Activated CD4-positive, alpha-beta T cell treated with anti-CD3 and anti-CD28 coated beads, Interleukin-2, amount 50 U/mL, for 48 hours (primary cell): Measurements from ENCODE around the gene SAMD10.
A peak's percentile ranks its signal among the peaks of the same experiment; 100 is the strongest.

ENCODE experiments used
- DNase-seq, 2 experiments: peaks; one replicate each; pipeline ENCODE4 v3.0.0-alpha.2; 2020

SAMD10 gene

DNA sequence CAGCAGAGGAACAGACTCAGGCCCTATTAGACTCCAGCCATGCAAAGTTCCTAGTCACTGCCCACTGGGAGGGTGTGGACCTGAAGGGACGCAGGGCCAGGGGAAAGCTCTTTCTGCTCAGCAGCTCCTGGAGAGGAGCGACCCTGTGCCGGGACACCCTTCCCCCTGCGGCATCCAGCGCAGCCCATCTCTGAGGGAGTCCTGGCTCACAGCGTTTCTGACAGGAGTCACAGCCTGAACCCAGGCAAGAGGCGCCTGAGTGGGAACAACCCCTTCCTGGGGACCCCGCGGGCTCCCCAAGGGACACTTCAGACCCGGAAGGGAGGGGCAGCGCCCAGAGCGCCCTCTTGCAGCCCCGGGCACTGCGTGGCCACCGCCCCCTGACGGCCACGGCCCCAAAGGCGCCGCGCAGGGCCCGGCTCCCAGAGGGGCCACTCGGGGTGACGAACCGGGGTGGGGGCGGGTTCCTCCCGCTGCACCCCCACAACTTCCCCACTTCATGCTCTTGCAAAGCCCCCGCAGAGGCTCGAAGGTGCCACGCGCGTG lies 24.1 kb downstream of the SAMD10 start:
- peak; percentile 38 to 46 for DNase-seq

DNA sequence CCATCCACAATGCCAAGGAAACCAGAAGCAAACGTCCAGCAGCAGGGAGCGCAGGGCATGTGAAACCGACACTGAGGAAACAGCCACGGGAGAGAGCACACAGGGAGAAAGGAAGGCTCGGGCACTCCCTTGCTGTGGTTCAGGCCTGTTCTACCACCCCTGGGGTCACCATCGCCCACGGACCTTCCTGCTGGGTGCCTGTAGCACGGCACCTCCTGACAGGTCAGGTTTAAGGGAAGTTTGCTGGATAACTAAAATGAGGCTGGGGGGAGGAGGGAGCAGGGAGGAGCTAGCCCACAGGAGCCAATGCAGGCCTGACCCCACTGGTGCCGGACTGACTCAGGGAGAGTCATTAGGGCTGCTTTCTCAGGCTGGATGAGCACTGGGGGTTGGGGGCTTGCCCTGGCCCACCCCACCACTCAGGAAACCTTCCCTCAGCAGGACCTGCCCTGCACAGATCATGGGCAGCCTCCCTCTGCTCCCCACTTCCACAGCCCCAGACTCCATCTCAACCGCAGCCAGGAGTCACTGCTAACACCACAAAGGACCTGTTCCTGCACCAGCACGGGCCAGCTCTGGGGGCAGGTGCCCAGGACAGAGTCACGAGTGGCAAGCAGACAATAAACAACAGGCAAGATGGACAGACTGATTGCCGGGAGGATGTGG lies 25.5 kb downstream of the SAMD10 start:
- no peak for DNase-seq

DNA sequence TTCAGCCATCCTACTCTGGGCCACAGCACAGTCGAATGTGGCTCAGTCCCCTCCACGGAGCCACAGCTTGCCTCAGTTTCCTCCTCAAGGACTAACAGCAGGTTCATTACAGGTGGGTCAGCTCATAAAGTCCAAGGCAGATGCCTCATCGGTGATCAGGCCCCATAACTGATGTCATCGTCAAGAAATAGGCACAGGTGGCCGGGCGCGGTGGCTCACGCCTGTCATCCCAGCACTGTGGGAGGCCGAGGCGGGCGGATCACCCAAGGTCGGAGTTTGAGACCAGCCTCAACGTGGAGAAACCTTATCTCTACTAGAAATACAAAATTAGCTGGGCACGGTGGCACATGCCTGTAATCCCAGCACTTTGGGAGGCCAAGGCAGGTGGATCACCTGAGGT lies 26.7 kb downstream of the SAMD10 start:
- DNase-seq = no peak

DNA sequence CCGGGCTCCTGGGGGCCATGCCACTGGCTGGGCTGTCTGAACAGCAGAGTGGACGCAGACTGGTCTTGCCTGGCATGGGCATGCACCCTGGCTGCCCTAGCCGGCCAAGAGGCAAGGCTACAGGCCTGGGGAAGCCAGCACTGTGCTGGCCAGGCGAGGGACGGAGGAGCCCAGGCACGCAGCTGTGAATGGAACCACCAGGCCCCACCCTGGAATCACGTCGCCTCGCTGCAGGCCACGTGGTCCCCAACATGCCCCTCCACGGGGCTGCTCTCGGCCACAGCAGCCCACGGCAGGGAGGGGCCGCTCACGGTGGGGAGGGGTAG lies 27.3 kb downstream of the SAMD10 start:
- DNase-seq = no peak

DNA sequence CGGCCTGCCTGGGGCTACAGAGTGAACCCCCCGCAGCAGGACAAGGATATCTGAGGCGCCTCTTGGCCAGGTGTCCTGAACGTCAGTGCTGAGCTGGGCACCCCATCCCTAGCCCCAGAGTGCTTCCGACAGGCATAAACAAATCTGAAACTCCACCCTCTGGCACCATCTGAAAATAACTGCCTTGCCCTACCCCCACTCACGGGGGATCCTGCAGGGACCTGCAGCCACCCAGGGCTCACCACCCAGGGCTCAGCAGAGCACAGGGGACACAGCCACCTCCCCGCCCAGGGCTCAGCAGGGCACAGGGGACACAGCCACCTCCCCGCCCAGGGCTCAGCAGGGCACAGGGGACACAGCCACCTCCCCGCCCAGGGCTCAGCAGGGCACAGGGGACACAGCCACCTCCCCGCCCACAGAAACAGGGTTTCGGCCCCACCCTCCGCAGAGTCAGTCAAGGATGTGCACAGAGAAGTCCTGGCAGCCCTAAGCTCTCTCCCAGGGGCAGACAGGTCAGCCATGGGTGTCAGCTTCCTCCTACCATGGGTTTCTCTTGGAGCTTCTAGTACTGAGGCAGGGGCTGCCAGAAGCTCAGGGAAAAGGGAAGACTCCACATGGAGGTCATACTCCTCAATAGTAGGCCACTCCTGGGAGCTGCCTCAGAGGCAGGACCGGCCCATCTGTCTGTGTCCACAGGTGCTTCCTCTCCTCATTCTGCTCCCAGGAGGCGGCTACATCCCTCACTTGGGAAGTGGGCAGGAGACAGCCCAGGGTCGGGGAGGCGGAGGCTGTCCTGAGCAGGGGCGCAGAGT lies 27.8 kb downstream of the SAMD10 start:
- DNase-seq = no peak

DNA sequence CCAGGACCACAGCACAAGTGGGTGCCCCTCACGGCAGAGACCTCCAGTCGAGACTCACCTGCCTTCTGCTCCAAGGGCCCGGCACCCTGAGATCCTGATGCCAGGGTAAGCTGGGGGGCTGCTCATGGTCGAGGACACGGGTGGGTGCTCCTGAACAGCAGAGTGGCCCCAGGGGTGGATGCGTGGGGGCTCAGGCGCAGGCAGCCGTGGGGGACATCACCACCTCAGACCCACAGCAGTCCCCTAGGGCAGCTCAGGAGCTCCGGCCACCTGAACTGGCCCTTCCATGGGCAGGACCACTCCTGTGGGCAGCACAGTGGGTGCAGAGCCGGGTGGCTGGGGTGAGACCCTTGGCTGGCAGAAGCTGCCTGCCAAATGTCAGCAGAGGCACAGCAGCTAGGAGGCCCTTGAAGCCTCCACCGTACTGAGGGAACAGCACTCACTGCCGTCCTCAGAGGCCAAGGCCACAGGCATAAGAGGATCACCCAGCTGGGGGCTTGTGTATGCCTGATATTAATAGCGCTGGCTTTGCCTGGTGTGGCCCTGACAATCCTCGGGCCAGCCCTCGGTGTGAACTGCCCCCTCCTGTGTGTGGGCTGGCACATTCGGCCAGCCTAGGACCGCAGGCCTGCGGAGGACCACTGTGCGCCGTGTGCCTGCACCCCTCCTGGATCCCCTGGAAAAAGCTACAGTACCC lies 28.6 kb downstream of the SAMD10 start:
- DNase-seq = no peak

DNA sequence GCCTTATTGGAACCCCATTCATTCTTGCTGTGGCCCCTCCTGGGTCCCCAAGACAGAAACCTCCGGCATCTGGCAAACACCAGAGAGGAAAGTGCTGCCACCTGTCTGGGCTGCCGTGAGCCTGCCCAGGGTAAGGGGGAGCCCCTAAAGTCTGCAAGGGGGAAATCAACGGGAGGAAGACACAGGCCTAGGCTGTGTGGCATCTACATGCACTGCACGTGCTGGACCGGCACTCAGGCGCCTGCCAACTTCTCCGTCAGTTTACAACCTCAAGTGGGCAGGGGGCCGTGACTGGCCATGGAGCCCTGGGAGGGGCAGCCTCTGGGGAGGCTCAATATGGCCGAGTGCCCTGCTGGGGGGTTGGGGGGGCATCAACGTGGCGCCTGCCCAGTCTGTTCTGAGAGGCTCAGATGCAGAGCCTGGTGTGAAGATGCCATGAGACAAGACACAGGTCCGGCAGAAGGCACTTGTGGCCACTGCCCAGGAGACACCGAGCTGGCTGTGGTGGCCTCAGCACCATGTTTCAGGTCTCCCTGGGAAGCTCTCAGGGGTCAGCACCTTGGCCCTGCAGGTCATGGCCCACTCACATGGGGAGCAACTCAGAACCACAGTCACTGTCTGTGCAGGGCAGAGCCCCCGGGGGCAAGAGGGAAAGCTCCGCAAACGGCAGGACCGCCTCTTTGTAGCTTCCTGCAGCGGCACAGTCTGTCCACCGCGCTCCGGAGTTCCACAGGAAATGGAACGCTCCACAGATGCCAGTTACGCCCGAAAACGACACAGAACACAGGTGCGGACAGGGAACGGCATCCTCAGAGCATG lies 31.6 kb downstream of the SAMD10 start:
- DNase-seq = peak; percentile 29 to 38

DNA sequence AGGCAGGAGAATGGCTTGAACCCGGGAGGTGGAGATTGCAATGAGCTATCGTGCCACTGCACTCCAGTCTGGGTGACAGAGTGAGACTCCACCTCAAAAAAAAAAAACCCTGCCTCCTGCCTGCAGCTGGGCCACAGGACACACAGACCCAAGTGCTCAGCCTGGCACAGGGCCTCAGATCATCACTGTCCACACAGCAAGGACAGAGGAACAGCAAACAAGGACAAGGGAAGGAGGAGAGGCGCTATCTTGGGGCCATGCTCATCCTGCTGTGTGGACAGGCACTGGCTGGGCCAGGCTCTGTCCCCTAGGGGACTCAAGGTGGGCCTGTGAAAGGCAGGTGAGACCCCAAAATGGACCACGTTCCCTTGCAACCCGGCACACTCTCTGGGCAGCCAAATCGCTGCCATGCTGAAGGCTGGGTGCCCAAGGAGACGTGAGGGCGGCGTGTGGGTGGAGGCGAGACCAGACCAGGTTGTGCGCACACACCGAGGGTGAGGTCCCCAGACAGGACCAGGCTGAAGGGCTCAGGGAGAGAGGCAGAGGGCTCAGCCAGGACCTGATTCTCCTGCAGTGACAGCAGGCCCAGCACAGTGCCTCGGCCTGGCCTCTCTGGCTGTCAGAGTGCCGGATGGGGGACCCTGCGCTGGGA lies 32.3 kb downstream of the SAMD10 start:
- DNase-seq = no peak

DNA sequence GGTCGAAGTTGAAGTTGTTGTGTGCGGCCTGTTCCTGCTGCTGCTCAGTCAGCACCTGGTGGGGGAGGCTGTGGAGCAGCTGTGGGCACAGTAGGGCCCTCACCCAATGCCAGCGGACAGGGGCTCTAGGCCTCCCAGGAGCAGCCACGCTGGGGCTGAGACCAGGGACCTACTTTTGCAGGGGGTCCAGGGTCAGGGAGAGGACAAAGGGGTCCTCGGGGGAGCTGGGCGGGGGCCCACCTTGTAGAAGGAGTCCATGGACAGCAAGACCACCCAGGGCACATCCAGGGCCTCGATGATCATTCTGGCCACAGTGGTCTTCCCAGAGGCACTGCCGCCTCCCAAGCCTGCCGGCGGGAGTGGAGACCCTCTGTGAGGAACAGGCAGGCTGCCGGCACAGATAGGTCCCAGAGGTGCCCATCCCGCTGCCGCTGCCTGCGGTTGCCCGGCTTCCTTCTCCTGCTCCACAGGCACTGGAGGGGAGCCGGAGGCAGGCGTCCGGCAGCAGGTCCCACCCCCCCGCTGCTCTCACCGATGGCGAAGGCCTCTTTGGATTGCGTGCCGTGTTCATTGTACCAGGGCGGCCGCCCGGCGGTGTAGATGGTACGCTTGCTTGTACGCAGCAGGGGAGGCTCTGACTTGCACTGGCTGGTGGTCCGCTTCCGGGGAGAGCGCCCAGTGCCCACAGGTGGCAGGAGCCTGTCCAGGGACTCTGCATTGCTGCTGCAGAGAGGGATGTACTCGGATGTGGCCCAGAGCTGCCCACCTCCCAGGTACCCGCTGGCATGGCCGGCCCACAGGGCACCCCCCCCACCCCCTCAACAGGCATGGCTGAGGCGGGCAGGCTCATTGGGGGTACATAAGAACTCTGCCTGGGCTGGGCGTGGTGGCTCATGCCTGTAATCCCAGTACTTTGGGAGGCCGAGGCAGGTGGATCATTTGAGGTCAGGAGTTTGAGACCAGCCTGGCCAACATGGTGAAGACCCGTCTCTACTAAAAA lies 33.2 kb downstream of the SAMD10 start:
- DNase-seq = no peak

DNA sequence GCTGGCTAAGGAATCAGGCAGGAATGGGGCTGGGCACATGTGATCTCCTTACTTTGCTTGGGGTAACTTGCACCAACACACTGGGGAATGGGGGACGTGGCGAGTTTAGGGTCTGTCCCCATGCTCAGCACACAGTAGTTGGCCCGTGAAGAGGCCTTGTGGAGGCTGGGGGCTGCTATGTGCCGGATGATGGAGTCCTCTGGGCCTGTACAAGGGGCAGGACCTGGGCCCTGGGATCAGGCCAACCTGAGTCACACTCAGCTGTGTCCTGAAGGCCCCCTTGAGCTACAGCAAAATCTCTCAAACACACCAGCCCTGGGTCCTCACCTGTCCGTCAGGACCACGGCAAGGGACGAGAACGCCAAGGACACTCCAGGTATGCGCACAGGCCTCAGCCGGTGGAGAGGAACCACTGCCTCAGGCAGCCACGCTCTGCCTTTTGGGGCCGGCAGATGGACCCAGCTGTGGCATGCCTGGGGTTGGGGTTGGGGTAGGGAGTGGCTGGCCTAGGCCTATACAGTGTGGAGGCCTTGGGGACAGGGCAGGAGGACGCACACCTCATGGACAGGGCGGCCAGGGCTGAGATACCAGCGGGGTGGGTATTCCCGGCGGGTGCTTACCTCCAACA lies 34.3 kb downstream of the SAMD10 start:
- DNase-seq = no peak

DNA sequence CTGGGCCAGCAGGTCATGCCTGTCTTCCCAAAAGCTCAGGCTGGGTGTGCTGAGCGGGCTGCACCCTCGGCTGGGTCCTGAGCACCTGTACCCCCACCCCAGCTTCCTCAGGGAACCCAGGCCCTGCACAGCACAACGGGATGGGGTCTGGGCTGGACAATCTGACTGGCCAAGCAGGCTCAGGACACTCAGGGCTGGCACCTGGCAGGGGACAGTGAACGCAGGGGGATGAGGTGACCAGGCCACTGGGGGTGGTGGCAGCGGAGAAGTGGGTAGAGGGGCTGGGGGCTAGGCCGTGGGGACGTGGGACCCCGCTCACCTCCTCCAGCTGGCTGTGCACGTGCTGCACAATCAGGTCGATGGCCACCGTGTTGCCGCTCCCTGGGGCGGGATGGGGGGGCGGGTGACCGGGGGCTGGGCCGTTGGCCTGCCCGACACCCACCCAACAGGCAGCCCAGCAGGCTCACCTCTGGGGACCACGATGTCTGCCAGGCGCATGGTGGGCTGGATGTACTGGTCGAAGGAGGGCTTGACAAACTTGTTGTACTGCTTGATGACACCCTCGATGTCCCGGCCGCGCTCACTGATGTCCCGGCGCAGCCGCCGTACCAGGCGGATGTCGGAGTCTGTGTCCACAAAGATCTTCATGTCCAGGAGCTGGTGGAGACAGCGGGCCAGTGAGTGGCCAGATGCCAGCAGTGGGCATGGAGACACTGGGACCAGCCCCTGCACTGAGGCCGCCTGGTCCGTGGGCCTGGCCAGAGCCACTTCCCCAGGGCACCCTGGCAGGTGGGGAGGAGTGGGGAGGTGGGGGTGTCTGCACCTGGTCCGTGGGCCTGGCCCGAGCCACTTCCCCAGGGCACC lies 35.1 kb downstream of the SAMD10 start:
- DNase-seq = no peak

DNA sequence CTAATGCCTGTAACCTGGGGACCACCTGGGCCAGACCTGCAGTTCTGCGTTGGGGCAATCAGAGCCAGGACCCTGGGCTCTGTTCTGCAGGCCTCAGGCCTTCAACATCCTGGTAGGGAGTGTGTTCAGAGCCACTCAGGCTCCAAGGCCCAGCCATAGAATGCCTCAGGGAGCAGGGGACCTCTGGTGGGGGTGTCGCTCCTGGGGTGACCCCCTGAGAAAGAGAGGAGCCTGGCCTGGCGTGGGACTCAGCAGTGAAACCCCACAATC lies 35.7 kb downstream of the SAMD10 start:
- DNase-seq = no peak

DNA sequence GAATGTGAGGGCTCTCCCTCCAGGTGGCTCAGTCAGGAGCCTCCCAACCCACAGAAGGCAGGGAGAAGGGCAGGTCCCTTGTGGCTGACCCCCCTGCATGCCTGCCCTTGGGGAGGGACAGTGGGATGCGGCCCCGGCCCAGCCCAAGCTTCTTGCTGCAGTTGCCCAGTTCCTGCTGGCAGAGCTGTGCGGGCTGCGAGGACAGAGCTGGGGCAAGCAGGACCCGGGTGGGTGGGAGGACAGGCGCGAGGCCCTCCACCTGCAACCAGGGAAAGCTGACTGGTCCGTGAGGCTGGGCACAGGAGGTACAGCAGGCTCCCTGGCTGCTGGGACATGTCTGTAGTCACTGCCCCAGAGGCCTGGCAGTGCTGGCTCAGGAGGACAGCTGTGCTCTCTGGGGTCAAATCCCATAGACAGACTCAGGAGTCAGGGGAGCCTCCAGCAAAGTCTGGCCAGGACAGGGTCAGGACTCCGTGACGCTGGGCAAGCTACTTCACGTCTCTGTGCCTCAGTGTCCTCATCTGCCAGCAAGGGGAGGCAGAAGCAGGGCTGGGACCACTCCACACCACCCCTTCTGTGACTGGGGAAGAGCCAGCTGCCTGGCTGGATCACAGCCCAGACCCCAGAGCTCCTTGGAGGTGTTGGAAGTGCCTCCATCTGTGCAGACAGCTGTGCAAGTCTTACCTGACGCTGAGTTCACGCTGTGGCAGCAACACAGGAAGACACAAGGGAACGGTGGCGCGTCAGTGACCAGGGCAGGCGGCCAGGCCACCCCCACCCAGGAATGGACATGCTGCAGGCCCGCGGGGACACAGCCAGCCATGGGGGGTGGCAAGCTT lies 36.3 kb downstream of the SAMD10 start:
- no peak for DNase-seq

DNA sequence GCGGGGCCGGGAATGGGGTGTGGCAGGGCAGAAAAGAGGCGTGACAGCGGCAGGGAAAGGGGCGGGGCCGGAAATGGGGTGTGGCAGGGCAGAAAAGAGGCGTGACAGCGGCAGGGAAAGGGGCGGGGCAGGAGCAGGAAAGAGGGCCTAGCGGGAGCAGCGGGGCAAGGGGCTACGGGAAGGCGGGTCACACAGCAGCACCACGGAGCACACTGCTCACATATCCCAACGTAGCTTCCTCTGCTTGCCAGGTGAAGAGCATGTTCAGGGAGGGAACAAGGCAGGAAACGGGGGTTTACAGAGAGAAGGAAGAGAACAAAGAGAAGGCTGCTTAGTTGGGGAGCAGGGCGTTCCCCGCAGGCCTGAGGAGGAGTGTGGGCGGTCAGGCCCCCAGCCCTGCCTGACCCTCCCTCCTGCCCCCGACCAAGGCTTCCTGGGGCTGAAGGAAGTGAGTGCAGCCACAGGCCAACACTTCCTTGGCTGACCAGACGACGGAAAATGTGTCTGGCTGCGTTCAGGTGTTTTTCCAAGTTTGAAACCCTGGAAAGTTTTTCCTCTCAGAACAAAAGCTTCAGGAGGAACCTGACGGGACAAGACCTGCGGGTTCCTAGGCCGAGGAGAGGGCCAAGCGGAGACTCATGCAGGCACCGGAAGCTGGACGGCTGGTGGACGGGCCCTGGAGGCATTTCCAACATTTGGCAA lies 37.0 kb downstream of the SAMD10 start:
- DNase-seq = peak; percentile 65 to 69

DNA sequence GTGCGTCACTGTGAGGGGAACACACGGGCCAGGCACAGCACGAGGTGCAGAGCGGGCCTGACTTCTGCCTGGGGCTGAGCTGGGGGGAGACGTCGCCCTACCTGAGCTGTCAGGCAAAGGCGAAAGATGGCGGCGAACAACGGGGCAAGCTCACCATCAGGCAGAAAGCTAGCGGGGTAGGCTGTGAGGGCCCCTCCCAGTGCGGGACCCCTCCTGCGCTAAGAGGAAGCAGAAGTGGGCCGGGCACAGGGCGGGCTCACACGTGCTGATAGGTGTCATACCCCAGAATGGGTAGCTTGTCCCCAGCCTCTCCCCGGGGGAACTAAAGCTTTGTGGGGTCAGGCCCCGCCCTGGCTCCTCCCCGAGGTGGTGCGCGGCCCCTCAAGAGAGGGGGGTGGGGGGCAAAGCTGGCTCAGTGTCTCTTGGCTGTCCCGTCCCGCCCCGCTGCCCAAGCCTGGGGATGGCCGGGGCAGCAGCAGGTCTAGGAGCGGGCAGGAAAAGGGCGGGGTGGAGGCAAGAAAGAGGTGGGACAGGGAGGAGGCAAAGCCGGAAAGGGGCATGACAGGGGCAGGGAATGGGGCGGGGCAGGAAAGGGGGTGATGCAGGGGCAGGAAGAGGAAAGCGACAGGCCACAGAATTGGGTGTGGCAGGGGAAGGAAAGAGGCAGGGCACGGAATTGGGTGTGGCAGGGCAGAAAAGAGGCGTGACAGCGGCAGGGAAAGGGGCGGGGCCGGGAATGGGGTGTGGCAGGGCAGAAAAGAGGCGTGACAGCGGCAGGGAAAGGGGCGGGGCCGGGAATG lies 38.0 kb downstream of the SAMD10 start:
- peak; percentile 78 to 81 for DNase-seq

DNA sequence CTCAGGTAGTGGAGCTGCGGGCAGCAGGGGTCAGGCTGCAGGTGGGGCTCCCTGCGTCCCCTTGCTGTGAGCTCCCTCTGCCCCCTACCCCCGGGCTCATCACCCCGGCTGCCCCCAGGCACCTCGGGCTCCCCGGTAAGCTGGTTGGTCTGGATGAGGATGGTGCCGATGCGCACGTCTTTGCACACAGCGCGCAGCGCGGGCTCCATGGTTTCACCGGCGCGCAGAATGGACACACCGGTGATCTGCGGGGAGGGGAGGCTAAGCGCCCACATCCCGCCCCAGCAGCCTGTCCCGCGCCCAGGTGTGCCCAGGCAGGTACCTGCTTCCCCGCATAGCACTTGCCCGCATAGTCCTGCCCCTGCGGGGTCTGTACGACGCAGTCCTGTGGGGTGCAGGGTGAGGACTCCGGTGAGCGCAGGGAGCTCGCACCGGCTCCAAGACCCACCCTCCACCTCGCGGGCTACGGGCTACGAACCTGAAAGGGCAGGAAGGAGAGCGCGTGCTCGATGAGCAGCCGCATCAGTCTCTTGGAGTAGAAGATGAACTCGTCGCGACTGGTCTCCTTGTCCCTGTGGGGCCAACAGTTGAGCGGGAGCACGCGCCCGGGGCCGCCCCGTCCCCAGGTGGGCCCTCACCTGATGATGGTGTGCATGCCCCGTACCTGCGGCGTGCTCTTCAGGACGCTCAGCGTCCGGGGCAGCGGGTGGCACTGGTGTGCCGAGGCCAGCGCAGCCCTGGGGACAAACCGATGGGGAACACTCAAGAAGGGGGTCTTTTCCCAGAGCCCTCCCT lies 38.8 kb downstream of the SAMD10 start:
- no peak for DNase-seq
